Posterior vena cava (tissue), 2 donors: Measurements from ENCODE around the gene GLYATL1B. TPM values are rescaled to one million over a fixed set of nuclear protein-coding genes. Genes with fewer than 3 reads are reported as not detected.

Experiments
- DNase-seq: peaks from one replicate; pipeline ENCODE4 v3.0.0-alpha.2; 2020; ENCODE audit warnings: low spot score
- intact Hi-C, 2 donors: fragments of 100-400 bp; cut with DNase I; formaldehyde crosslinking; loops; one replicate each; pipeline versions ENCODE4 v1.14.1 to v1.14.2; 2022 to 2023
- total RNA-seq, 2 donors: library from RNA; stranded (reverse); fragmentation: NEBNext Ultra II Directional; extraction: Animal tissue kit (Norgen Biotek cat#: 25700); gene quantifications; one replicate each; pipeline ENCODE4 v1.2.1, GENCODE V29; 2021
- donor health status: DM: yes; HTN: yes; CAD: no.
- donor health status: DM: yes; HTN: yes; CAD: no.

The GLYATL1B gene
- total RNA-seq, 2 donors from 2014 or later = not detected

DNA sequence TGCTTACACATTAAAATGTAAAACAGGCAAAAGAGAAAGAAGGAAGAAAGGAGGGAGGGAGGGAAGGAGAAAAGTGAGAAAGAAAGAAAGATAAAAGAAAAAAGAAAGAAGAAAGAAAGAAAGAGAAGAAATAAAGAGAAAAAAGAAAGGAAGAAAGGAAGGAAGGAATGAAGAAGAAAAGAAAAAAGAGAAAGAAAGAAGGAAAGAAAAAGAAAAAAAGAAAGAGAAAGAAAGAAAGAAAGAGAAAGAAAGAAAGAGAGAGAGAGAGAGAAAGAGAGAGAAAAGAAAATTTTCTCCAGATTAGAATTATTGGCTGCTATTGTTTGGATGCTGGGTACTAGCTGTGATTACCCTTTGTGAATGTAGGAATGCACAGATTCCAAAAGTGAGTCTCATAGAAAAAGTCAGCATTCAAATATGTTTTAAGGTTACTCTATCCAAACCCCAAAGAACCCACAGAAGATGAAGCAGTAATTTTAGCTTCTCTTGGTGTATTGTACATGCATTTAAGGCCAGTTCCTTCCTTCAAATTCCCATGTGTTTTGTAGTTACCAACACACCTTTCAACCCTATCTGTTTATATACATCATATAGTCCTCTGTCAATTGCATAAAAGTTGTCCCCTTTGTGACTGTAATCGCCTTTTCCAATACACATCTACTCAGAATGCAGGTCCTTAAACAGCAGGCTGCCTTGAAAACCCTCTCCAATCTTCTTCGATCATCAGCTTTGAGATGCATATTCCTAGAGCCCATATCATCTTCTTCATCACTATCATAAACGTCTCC is 55.8 kb downstream of the GLYATL1B start:
- intact Hi-C loops = loop anchor here in 1 of 2 donors (5.0 kb wide), 1 partner anchor 1820 kb away; the partner anchor contains the start of gene TNKS1BP1
- DNase-seq = no peak

DNA sequence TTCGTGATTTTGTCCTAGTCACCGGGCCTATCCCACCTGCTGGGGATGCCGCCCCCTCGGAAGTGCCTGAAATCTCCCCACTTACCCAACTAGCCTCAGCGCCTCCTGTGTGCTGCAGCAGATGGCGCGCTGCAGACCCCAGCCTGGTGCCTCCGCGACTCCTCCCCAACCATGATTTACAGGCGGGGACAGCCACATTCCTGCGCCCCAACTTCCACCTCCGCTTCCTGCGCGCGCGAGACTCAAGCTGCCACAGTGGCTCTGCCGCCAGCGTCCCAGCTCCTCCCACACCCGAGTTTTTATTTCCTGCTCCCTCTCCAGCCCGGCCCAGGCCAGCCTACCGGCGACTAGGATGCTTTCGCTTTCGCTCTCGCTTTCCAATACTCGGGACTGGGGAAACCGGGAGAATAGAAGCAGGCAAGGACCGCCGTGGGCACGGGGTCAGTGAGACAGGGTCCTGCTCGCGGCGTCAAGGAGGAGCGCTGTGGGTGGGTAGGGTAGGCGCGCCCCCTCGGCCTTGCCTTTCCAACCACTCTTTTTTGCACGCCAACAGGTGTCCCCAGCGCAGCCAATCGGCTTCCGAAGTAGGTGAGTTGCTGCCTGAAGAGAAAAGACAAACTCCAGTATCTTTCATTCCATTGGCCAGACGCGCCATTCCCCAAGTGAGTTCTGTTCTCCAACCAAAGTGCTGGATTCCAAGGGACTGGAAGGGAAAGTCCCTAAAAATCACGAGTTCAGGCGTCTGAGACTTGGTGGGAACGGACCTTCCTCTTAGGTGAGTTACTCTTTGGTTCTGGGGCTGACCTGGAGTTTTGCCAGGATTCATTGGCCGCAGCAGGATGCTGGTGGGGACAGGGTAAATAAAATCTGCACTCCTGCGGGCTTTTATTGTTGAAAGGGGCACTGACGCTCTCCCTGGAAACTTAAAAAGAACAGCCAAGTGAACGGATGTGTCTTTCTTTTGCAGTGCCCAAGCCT is 56.7 kb downstream of the GLYATL1B start, which contains the start of gene FAM111A:
Gene FAM111A (plus strand): TSS at position 327 of the 978 bp plus-strand sequence. CDS start 6,017 bp downstream, outside the sequence.
- intact Hi-C loops = loop anchor here in 1 of 2 donors (5.0 kb wide), 1 partner anchor 1821 kb away; the partner anchor contains the start of gene TNKS1BP1
- DNase-seq = peak; percentile 96

DNA sequence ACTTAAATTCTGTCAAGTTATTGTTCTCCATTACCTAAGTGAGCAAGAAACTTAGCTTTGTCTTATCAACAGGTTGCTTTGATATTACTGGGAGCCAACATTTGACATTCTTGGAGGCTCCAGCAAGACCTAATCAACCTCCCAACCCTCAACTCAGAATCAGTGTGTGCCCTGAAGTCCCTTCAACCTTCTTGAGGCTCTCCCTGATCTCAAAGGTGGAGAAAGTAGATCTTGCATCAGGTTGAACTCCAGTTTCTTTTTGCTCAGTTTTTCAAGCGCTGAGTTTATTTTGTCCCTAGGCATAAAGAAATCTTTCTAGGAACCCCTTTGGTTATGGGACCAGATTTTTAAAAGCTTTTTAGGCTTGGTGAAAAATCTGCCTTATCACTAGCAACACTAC is 58.0 kb downstream of the GLYATL1B start:
- intact Hi-C loops = loop anchor here in 1 of 2 donors (5.0 kb wide), 1 partner anchor 1822 kb away; the partner anchor contains the start of gene TNKS1BP1

More for the DNA sequence above, 58.0 kb downstream of the GLYATL1B start:
- no peak for DNase-seq

Other genes starting within 250 kb of the GLYATL1B start
- gene GLYATL2, start 241.6 kb upstream of the GLYATL1B start, total RNA-seq = not detected
- not detected for gene GLYATL1, start 146.8 kb upstream of the GLYATL1B start, total RNA-seq
- gene FAM111B, start 20.9 kb downstream of the GLYATL1B start, total RNA-seq = 1 to 10 TPM in 1 of 2 donors, under 1 TPM in 1; 0.48 to 1.0 TPM
- 10 to 100 TPM; 15.5 to 23.6 TPM for gene FAM111A, start 56.5 kb downstream of the GLYATL1B start, total RNA-seq
- 1 to 10 TPM; 1.9 to 2.0 TPM for gene DTX4, start 85.8 kb downstream of the GLYATL1B start, total RNA-seq
- 10 to 100 TPM; 20.4 to 44.8 TPM for gene MPEG1, start 126.6 kb downstream of the GLYATL1B start, total RNA-seq